Activated CD4-positive, alpha-beta T cell treated with anti-CD3 and anti-CD28 coated beads, Interleukin-2, amount 50 U/mL, for 48 hours (primary cell): Measurements from ENCODE around the gene ZBTB9.

Experiments used
- DNase-seq, 2 experiments: peaks; one replicate each; pipeline ENCODE4 v3.0.0-alpha.2; 2020

Gene ZBTB9

DNA sequence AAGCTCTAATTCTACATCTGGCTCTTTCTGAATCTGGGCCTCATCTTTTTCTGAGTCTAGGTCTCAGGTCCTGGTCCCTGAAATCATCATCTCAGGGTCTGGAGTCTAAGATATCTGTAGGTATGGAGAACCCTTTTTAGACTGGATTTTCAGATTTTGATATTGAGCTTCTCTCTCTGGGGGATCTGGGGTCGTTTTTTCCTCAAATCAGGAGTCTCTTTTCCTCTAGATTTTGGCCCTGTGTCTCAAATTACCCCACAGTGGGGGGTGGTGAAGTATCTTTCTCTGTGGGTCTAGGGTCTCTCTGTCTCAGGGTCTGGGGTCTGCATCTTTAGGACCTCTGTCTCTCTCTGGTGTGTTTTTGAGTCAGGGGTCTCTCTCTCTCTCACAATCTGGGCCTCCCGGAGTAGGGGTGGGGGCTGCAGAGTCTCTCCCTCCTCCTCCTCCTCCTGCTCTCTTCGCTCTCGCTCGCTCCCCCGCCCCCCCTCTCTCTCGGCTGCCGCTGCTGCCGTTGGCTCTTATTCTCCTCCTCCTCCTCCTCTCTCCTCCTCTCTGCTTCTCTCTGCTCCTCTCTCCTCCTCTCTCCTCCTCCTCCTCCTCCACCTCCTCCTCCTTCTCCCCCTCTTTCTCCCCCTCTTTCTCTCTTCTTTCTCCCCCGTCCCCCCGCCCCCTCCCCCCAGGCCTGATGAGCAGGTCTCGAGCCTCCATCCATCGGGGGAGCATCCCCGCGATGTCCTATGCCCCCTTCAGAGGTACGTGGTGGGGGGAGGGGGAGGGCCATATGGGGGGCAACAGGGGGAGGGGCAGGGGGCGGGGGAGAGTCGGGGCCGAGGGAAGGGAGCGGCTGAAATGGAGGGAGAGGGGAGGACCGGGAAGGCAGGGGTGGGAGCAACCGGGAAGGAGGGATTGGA, 34.5 kb upstream of the ZBTB9 start, which contains the start of gene SYNGAP1:
SYNGAP1 (plus strand) TSS at position 486 of the 911 bp plus-strand sequence; CDS start at position 686, 200 bp downstream.
- DNase-seq, result peak; percentile 61 to 69

DNA sequence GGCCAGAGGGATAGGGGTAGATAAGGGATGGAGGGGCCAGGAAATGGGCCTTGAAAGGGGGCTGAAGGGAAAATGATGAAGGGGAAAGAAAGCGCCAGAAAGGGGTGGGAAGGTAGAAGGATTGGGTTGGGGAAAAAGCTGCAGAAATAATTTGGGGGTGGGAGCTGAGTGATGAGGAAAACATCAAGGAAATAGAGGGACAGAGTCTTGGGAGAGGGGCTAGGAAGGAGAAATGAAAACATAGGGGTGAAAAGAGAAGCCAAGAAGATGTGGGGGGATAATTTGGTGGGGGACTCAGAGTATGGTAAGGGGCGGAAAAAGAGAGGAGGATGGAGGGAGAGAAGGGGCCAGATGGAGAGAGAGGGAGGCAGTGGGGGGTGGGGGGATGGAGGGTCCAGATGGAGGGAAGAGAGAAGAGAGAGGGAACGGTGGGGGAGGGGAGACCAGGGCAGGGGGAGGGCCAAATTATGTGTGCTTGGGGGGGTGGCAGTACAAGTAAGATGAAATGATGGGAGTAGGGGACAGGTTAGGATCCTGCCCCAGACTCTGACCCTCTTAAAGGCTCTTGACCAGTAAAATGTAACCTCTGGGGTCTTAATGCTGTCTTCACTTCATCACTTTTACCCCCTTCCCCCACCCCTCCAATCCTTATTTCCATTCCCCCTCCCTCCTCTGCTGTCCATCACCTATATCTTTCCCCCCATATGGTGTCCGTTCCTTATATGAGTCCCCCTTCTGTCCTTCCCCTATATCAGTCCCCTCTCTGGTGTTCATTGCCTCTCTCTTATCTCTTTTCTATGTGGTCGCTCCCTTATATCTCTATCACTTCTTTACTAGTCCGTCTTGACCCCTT, 33.7 kb upstream of the ZBTB9 start:
- DNase-seq, result no peak

- no peak for DNase-seq
Observed at GRCh38 chr6:33421344-33421643, 33.1 kb upstream of the ZBTB9 start.

DNA sequence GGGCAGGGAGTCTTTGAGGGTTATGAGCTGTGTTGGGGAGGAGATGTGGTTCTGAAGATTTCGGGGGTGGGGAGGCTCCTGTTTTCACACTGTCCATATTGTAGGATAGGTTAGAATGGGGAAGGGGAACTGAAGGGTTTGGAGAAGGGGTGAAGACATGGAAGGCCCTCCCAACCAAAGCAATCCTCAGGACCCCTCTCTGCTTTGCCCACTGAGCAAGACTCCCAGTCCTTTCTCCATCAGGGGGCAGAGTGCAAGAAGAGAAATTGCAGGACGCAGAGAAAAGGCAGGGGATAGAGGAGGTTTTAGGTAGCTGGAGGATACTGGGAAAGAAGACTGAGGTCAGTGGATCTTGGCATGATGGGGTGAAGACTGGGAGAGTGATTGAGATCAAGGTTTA, 30.6 kb upstream of the ZBTB9 start:
- DNase-seq, result no peak

- DNase-seq, result no peak
Observed at GRCh38 chr6:33424855-33425667, 29.3 kb upstream of the ZBTB9 start.

DNA sequence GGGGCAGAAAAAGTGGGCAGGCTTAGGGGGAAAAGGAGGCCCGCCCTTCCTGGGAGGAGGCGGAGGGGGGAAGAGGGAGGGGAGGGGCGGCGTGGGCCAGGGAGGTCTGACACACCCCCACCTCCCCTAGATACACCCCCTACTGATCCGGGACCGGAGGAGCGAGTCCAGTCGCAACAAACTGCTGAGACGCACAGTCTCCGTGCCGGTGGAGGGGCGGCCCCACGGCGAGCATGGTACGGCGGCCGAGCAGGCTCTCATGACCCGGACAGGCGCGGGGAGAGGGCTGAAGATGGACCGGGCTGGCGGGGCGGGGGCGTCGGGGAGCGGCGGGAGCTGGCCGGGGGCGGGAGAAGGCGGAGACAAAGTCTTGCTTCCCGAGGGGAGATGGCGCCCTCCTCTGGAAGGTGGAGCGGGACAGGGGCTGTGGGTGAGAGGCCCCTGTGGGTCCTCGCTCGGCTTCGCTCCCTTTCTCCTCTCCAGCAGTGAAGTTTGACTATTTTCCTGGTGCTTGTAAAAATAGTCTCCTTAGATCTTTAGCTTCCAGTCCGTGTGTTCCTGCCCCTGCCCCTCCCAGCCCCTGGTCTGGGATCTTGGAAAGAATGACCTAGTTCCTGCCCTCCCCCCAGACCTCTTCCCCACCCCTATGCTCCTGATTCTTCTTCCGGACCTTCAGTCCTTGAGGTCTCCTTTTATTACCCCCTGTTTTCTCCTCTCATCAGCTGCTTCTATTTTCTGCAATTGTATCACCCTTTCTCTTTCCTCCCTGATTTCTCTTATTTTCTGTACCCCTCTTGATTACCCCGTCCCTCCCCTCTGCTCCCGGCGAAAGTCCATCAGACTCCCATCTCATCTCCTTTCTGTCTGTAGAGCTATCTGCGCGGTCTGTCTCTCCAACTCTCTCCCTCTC, 28.5 kb upstream of the ZBTB9 start:
- DNase-seq, result peak; percentile 90 to 92

DNA sequence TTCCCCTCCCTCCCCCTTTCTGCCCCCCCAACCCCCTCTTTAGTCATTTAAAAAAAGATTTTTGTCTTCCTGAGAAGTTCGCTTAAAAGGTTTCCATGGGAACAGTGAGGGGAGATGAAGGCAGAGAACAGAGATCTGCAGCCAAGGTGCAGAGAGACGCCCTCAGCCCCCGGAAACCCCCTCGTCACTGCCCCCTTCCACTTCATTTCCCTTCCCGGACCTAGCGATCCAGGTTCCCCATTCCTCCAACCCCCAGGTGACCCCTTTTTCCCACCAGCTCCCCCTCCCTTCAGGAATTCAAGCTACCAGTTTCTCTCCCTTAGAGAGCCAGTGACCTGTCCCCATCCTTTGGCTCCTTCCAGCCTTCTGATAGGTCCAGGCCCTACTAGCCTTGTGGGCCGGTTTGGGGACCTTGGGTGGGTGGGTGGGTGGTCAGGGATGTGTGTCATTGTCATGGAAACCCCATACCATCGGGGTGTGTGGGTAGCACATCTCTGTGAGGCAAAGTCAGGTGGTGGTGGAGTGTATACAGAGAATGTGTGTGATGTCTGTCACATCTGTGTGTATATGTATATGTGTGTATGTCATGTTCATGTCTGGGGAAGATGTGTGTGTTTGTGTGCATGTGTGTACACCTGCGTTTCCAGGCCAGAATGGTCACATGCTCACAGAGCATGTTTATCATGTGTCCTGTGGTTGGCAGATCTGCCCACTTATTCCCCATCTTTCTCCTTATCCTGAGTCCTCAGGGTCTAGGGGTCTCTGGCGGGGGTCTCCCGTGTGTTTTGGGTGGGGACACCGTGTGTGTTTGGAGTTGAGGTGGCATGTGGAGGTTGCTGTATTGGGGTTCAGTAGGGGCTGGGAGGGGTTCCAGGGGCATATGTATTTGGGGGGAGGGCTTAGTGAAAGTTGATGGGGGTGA, 27.5 kb upstream of the ZBTB9 start:
- DNase-seq, result peak in 1 of 2 experiments; percentile 33

DNA sequence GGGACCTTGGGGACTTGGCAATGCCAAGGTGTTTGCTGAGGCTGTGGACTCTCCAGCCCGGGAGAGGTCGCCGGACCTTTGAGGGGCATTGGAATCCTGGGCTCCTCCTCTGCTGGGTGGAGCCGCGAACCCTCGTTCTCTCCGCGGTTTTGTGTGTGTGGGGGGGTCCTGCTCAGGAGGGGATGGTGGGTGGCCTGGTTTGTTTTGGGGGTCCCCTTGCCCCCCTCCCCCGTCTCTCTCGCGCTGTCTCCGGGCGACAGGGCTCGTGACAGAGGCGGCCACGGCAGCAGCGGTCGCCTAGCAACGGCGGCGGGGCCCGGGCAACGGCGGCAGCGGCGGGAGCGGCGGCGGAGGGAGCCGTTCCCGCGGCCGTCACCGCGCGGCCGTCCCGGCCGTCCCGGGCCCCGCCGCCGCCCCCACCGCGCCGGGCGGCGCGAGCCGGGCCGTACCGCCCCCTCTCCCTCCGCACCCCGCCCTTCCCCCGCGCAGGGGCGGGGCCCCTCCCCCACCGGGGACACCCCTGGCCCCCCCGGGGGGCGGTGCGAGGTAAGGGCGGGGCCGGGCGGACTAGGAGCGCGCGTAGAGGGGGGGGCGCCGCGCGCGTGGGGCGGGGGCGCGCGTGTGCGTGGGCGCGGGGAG, 26.7 kb upstream of the ZBTB9 start:
- DNase-seq, result peak; percentile 53 to 60

DNA sequence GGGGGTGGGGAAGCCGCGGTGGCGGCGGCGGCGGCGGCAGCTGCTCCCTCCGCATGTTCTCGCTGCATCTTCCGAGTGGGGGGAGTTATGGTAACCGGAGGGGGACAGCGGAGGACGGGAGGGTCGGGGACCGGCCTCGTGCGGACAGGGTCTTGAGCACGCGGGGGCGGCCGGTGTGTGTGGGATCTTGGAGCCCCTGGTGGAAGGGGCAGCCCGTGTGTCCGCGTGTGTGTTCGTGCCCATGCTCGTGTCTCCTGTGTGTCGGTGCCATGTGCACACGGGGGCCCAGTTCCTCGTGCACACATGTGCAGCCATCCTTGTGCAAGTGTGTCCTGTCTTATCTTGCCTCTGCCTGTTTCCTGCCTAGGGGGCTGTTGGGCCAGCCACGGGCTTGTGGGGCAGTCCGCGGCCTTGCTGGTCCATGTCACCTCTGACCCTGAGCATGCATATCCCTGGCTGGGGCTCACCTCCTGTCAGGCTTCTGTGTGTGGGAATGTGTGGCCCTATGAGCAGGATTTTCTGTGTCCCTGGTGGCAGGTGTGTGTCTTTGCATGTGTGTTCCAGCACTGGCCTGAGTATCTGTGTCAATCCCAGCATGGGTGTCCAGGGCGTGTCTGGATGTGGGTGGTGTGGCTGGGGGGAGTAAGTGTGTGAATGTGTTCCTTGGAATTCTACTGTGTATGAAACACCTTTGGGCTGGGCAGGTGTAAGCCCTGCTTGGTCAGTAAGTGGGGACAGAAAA, 26.0 kb upstream of the ZBTB9 start:
- peak; percentile 43 to 55 for DNase-seq

- DNase-seq, result no peak
Observed at GRCh38 chr6:33428966-33429749, 25.2 kb upstream of the ZBTB9 start.

- DNase-seq, result no peak
Observed at GRCh38 chr6:33429750-33430052, 24.7 kb upstream of the ZBTB9 start.

DNA sequence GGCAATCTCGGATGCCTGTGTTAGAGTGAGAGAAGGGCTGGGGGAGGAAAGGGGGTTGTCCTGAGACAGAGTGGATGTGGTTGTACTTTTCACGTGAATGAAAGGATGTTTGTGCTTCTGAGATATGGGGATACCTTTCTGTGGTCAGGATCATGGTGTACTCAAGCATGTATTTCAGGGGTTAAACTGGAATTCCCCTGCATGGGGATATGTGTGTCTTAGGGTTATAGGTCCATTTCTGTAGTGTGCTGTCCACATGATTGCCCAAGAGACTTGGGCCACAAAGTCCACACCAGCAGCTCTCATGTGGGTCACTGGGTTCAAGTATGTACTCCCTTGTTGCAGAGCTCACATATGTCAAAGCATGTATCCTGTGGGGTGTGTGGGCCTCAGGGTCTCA, 24.0 kb upstream of the ZBTB9 start:
- no peak for DNase-seq

GRCh38 chr6:33430991-33431879, 23.1 kb upstream of the ZBTB9 start:
- DNase-seq, result peak; percentile 74 to 81

- no peak for DNase-seq
Observed at GRCh38 chr6:33431880-33432541, 22.4 kb upstream of the ZBTB9 start.

GRCh38 chr6:33432546-33432945, 21.8 kb upstream of the ZBTB9 start:
- no peak for DNase-seq

- DNase-seq, result no peak
Observed at GRCh38 chr6:33433001-33433543, 21.3 kb upstream of the ZBTB9 start.
